ENCODE measurements around the gene ERI2. TPM values are rescaled to one million over a fixed set of nuclear protein-coding genes. Genes with fewer than 3 reads are reported as not detected.
"Not testable (repeated sequence)": the region's sequence is repeated elsewhere in the genome, so short reads cannot be mapped to it uniquely, and the experiment has no call there.

The ERI2 gene
- total RNA-seq, 2 experiments from 2014 or later: 16.1 to 17.7 TPM

- peaks cover 14% of the 10 kb centered on the region for H3K4me1 Mint-ChIP-seq (ENCODE audit: low read depth)
- H3K27ac Mint-ChIP-seq: no peak overlapping the region
- intact Hi-C loops (cut with micrococcal nuclease): no loop called here
- ChIA-PET CTCF (interaction anchor here (1.2 kb wide), 1 partner anchor 12 kb away, joined by 3 read pairs; no protein-coding TSS in a partner anchor), POLR2A (no interaction called here)
- no peak overlapping the region for H3K4me3 Mint-ChIP-seq
- no peak for ATAC-seq
- H3K9me3 Mint-ChIP-seq: no peaks in the 10 kb centered on the region
- DNase-seq: no peak
- H3K36me3 Mint-ChIP-seq (ENCODE audit: low read depth): peaks cover 7% of the 10 kb centered on the region
- no peaks in the 10 kb centered on the region for H3K27me3 Mint-ChIP-seq
- no peak for TF ChIP-seq CTCF (IDR thresholded peaks at IDR 0.05)
Measured at GRCh38 chr16:20811889-20812439, 5.7 kb upstream of the ERI2 start.

GRCh38 chr16:20807862-20808261, 1.6 kb upstream of the ERI2 start:
- intact Hi-C loops (cut with micrococcal nuclease): no loop called here
- no peak for TF ChIP-seq CTCF (IDR thresholded peaks at IDR 0.05)
- no peaks in the 10 kb centered on the region for H3K9me3 Mint-ChIP-seq
- CTCF ChIA-PET: interaction anchor here (0.6 to 1.3 kb wide), 2 partner anchors 23 to 192 kb away, joined by 3 read pairs; no protein-coding TSS in a partner anchor
- POLR2A ChIA-PET: interaction anchor here (0.9 to 2.2 kb wide), 2 partner anchors 10 to 44 kb away, joined by 3 to 13 read pairs; partner anchors contain the start of gene ACSM3
- peak overlapping the region; percentile 99 for H3K4me3 Mint-ChIP-seq
- no peak for DNase-seq
- ATAC-seq: no peak
- no peaks in the 10 kb centered on the region for H3K27me3 Mint-ChIP-seq
- peaks cover 6% of the 10 kb centered on the region for H3K36me3 Mint-ChIP-seq (ENCODE audit: low read depth)
- peak overlapping the region; percentile 98 for H3K27ac Mint-ChIP-seq
- peaks cover 13% of the 10 kb centered on the region for H3K4me1 Mint-ChIP-seq (ENCODE audit: low read depth)

GRCh38 chr16:20805684-20806167, 546 bp downstream of the ERI2 start:
- peaks cover 13% of the 10 kb centered on the region for H3K4me1 Mint-ChIP-seq (ENCODE audit: low read depth)
- intact Hi-C loops (cut with micrococcal nuclease); H3K36me3 Mint-ChIP-seq (ENCODE audit: low read depth); DNase-seq; ATAC-seq; H3K9me3 Mint-ChIP-seq; H3K27me3 Mint-ChIP-seq: not testable (repeated sequence)
- ChIA-PET POLR2A (interaction anchor here (0.8 to 2.2 kb wide), 7 partner anchors 9 to 95 kb away, joined by 3 to 13 read pairs (median 4); partner anchors contain the start of genes ACSM3, DCUN1D3 and LYRM1), CTCF (interaction anchor here (1.0 to 2.0 kb wide), 4 partner anchors 29 to 65 kb away, joined by 3 to 7 read pairs (median 5); no protein-coding TSS in a partner anchor)
- peak overlapping the region; percentile 98 for H3K27ac Mint-ChIP-seq
- H3K4me3 Mint-ChIP-seq: peak overlapping the region; percentile 99

- no peak overlapping the region for H3K27ac Mint-ChIP-seq
- DNase-seq (no peak), ATAC-seq (no peak)
- H3K4me1 Mint-ChIP-seq (ENCODE audit: low read depth): peaks cover 18% of the 10 kb centered on the region
- POLR2A ChIA-PET: no interaction called here
- CTCF ChIA-PET: interaction anchor here (1.1 kb wide), 2 partner anchors 9 to 11 kb away, joined by 3 to 4 read pairs; no protein-coding TSS in a partner anchor
- no peaks in the 10 kb centered on the region for H3K9me3 Mint-ChIP-seq
- H3K4me3 Mint-ChIP-seq: no peak overlapping the region
- intact Hi-C loops (cut with micrococcal nuclease): no loop called here
- peaks cover 15% of the 10 kb centered on the region for H3K36me3 Mint-ChIP-seq (ENCODE audit: low read depth)
- no peak for TF ChIP-seq CTCF (IDR thresholded peaks at IDR 0.05)
- no peaks in the 10 kb centered on the region for H3K27me3 Mint-ChIP-seq
Measured at GRCh38 chr16:20803561-20804214, 2.6 kb downstream of the ERI2 start.

GRCh38 chr16:20803192-20803560, 3.1 kb downstream of the ERI2 start:
- no peak for DNase-seq
- no peak overlapping the region for H3K4me3 Mint-ChIP-seq
- POLR2A ChIA-PET: no interaction called here
- H3K36me3 Mint-ChIP-seq (ENCODE audit: low read depth): peaks cover 15% of the 10 kb centered on the region
- no peaks in the 10 kb centered on the region for H3K9me3 Mint-ChIP-seq
- intact Hi-C loops (cut with micrococcal nuclease): no loop called here
- H3K27me3 Mint-ChIP-seq: no peaks in the 10 kb centered on the region
- ATAC-seq: no peak
- TF ChIP-seq CTCF (IDR thresholded peaks at IDR 0.05): no peak
- peaks cover 21% of the 10 kb centered on the region for H3K4me1 Mint-ChIP-seq (ENCODE audit: low read depth)
- H3K27ac Mint-ChIP-seq: no peak overlapping the region
- CTCF ChIA-PET: no interaction called here
